Activated CD8-positive, alpha-beta memory T cell treated with anti-CD3 and anti-CD28 coated beads, Interleukin-2, amount 50 U/mL, for 48 hours (primary cell): ENCODE data around the gene COQ10B.
A peak's percentile ranks its signal among the peaks of the same experiment; 100 is the strongest.
"Not testable (repeated sequence)": the region's sequence is repeated elsewhere in the genome, so short reads cannot be mapped to it uniquely, and the experiment has no call there.

ENCODE experiments used
- DNase-seq: peaks from one replicate; pipeline ENCODE4 v3.0.0-alpha.2; 2020

Gene COQ10B

DNA sequence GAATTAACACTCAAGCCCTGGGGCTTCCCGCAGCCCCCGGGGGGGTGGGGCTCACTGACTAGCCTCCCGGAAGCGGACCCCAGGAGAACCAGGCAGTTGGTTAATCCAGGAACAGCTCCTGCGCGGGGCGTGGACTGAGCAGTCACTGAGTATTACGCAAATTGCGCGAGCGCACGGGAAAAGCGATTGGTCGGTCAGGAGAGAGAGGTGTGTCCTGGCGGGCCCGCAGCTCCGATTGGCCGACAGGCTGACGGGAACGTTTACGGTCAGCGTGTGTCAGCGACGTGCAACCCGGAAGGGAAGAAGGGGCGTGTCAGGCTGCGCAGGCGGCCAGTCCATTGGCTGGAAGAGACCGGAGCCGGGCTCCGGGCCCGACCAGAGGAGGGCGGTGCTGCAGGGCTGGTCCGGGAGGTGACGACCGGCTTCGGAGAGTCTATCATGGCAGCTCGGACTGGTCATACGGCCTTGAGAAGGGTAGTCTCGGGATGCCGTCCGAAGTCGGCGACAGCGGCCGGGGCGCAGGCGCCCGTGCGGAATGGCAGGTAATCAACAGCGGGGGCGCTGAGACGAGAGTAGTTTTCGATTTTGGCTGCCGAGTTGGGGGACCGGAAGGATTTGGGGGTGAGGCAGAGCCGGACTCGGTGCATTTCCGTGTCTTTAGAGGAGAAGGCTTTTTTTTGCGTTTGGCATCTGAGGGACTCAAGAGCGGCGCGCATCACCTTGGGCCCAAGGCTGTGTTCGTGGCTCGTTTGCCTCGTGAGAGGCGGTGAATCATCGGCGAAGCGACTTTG, at the start of gene COQ10B:
COQ10B (plus strand) TSS at position 430 of the 791 bp plus-strand sequence; CDS start at position 439, 9 bp downstream.
- peak; percentile 96 for DNase-seq

DNA sequence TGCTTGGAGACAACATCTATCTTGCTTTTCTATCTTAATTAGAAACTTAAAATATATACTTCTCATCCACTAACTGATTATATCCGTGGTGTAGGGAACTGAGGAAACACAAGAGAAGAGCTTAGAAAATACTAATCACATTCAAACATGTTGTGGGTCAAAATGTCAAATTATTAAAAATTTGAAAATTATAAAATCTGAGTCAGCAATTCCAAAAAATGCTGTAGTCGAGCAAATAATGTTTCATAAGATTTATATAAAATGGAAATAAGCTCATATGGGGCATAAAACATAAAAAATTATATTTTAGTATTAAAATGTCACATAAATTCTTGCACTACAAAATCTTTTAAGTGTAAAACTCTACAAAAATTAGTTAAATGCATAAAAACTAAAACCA, 47.8 kb upstream of the COQ10B start:
- DNase-seq, result no peak

DNA sequence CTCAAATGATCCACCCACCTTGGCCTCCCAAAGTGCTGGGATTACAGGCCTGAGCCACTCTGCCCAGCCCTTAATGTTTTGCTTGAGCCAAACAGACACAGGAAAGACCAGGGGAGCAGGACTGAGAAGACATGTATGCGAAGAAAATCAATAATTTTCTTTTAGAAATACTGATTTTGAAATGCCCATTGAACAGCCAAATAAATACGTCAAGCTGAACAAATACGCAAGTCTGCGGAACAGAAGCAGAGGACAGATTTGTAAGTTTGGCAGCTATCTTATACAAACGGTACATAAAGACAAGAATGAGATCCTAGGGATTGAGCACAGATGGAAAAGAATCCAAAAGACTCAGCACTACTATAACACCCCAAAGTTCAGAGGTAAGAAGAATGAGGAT, 39.3 kb upstream of the COQ10B start:
- DNase-seq, result no peak

DNA sequence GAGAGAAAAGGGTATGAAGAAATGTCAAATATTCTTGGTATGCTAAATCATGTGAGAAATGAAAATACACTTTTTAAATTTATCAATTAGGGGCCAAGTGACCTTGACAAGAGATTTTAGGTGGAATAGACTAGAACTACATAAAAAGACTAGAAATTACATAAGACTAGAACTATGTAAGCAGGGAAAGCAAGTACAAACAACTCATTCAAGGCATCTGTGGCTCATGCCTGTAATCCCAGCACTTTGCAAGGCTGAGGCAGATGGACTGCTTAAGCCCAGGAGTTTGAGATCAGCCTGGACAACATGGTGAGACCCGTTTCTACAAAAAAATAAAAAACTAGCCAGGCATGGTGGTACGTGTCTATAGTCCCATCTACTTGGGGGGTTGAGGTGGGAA, 38.8 kb upstream of the COQ10B start:
- no peak for DNase-seq

DNA sequence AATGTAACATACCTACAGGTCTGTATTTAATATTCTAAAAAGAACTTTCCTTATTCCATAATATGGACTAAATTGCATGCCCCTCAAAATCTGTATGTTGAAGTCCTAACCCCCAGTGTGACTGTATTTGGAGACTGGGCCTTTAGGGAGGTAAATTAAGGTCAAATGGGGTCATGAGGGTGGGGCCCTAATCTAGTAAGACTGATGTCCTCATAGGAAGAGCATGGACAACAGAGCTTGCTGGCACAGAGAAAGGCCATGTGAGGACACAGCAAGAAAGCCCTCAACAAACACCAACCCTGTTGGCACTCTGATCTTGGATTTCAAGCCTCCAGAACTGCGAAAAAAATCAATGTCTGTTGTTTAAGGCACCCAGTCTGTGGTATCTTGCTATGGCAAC, 37.1 kb upstream of the COQ10B start:
- no peak for DNase-seq

DNA sequence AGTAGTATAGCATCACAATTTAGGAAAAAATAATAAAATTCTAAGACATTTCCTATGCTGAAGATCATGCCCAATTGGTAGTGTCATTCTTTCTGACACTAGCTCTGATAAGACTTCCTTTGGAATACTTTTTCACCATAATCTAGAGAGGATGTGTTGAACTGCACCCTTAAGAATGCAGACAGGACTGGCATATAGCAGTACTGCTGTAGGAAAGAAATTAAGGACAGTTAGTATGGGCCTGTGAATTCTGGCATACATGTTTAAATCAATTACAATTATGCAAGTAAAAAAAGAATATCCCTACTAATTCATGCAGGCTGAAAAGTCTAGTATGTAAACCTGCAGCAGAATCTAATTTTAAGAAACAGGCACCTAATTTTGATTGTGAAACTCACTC, 33.9 kb upstream of the COQ10B start:
- no peak for DNase-seq

DNA sequence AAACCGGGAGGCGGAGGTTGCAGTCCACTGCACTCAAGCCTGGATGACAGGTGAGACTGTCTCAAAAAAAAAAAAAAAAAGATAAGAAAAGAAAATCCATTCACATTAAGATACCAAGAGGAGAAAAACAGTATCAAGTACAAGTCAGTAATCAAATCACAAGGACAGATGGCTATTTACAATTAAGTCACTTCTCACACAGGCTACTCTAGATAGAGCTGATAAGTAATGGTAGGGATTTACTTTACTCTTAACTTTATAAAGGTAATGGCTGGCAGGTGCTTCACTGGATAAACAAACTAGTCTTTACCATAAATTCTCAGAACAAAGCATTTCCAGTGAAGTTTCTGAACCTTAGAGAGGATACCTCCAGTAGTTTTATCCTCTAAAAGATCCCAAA, 30.0 kb upstream of the COQ10B start:
- no peak for DNase-seq

DNA sequence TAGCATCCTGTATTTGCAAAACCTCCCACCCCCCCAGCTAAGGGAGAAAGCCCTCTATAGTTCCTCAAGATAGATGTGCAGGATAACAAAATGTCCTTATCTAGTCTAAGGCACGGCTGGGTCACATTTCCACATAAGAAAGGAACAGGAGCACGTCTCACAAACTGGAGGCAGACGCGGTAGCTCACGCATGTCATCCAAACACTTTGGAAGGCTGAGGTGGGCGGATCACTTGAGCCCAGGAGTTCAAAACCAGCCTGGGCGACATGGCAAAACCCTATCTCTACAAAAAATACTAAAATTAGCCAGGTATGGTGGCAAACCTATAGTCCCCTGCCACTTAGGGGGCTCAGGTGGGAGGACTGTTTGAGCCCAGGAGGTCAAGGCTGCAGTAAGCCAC, 27.8 kb upstream of the COQ10B start:
- DNase-seq, result no peak

DNA sequence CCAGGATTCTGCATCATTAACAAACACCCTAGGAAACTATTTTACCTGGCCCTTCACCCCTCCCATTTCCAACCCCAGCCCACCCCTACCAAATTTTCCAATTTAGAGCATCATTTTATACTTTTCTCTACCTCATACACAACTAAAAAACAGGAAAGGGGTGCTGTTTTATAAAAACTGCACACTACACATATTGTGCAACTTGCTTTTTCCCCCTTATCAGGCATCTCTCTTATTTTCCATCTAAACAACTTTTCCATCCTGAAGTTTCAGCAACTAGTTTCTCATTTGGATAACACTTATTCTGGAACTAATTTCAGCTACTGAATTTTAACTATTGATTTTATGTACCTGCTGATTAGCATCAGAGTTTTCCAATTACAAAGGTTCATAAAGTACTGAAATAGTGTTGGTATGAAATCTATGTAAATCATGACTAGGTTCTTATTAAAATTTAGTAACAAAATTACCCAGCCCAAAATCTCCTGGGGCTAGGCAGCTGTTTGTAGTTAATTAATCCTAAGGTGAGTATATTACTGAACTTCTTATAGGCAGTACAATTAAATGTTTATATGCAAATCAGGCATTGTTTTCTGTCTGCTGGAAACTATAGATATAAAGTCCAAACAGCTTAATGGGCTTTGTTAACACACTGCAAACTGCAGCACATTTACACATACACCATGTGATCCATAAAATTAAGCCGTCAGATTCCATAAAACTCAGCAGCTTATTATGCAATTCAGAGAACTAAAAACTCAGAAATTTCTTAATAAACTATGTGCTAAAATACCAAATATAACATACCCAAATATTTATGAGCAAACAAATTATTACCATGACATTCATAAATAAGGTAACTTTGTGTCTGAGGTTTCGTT, 26.4 kb upstream of the COQ10B start:
- DNase-seq, result no peak

DNA sequence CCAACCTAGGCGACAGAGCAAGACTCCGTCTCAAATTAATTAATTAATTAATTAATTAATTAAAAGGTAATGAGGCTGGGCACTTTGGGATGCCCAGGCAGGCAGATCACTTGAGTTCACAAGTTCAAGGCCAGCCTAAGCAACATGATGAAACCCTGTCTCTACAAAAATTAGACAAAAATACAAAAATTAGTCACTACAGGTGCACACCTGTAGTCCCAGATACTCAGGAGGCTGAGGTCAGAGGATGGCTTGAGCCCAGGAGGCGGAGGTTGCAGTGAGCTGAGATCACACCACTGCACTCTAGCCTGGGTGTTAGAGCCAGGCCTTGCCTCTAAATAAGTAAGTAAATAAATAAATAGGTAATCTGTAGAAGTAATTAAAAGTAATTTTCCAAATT, 25.4 kb upstream of the COQ10B start:
- no peak for DNase-seq

DNA sequence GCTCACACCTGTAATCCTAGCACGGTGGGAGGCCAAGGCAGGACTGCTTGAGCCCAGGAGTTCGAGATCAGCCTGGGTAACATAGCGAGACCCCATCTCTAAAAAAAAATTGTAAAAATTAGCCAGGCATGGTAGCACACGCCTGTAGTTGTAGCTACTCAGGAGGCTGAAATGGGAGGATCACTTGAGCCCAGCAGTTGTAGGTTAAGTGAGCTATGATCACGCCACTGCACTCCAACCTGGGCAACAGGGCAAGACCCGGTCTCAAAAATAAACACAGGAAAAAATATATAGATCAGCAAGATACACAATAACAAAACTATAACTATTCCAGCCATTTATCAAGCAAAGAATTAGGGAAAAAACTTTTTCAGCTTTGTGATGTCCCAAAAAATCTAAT, 21.5 kb upstream of the COQ10B start:
- no peak for DNase-seq

DNA sequence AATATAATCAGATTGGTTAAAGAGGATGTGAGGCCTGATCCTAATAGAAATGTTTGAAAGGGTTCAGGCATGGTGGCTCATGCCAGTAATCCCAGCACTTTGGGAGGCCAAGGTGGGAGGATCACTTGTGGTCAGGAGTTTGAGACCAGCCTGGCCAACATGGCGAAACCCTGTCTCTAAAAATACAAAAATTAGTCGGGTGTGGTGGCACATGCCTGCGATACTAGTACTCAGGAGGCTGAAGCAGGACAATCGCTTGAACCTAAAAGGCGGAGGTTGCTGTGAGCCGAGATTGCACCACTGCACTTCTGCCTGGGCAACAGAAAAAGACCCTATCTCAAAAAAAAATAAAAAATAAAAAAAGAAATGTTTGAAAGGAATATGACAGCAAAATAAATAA, 20.8 kb upstream of the COQ10B start:
- DNase-seq, result not testable (repeated sequence)

DNA sequence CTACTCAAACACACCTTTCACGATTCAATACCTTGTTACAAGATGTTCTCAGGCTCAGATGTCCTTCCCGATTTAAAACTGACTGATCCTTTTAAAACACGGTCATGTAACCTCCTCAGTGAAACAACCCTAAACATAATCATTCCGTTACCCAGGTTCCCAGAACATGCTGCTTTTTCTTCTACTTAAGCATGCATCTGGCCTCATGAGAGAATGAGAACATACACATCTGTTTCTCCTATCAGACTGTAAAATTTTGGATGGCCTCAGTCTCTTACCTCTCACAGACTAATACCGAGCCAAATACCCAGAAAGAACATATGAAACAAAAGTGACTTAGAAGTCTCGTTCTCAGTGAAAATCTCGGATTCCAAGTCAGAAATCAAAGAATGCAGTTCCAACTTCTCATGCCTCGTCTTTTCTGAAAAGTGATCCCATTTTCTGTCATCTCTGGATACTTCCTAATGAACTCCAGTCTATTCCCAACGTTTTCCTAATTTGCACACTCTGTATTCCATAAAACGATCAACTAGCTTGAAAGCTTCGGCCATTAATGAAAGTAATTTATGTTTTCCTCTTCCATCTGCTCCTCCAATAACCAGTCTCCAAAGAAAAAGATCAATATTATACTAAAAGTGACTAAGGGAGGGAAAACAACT, 19.4 kb upstream of the COQ10B start:
- no peak for DNase-seq

DNA sequence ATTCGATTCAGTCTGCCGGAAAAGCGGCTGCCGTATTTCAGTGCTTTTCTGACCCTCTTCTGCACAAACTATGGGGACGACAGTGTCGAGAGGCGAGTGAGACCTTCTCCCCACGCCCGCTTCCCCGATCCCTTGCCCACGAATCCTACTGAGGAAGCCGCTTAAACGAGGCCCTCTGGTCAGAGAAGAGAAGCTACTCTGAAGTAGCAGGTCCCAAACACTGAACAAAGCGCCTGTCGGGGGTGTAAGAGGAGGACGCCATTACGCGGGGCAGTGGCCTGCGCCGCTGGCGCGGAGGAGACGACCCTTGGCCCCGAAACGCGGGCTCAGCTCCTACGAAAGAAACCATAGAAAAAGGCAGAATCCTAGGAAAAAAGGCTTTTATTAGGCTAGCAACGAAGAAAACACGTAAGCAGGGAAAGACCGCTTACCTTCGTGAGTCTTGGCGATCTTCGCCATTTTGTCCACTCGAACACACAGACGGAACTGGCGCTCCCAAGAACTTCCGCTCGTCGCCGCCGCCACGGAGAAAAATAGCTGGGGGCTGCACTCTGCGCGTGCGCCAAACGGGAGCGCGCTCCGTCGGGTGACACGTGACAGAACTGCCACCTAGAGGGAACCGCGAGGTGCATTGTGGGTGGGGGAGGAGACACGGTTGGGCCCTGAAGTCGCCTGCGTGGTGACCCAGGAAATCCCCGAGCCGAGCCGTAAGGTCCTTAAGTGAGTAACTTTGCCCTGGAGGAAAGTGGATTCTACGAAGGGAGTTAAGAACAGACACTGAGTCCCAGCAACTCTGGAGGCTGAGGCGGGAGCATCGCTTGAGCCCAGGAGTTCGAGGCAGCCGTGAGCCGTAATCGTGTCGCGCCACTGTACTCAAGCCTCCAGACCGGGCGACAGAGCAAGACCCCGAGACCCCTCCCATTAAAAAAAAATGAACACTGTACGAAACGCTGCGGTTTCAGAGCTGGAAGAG, 18.5 kb upstream of the COQ10B start, which contains the start of gene SF3B1:
SF3B1 (minus strand) TSS at position 488 of the 973 bp plus-strand sequence; CDS start at position 459, 29 bp downstream.
- DNase-seq, result peak; percentile 99

DNA sequence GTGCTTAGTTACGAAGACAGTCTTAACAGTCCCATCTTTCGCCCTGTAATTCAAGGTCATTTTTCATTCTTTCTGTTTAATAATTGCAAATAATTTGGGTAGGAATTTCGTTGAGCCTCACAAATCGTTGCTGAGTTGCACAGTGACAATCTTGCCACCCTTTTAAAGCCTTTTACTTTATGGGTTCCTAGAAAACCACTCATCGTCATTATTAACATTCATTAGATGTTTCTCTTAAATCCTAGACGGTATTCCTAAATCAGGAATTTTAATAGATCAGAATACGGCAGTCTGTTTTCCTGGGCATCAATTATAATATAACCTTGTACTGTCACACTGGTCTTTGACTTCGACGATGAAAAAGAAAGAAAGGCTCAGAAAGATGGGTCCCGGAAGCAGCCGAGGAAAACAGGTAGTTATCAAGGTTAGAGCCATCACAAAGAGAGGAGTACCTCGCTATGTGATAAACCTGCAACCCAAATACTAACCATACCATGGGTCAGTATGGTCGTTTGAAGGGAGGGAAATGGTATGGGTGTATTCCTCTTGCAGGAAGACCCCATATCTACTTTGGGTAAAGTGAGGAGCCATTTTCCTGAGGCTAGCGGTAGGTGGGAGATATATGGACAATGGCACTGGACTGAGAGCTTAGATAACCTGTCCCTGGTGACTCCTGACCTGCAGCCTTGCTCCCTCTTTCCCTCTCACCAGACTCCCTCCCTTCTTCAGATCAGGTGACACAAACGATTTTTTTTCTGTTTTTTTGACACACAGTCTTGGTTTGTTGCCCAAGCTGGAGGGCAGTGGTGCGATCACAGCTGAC, 17.5 kb upstream of the COQ10B start:
- no peak for DNase-seq

DNA sequence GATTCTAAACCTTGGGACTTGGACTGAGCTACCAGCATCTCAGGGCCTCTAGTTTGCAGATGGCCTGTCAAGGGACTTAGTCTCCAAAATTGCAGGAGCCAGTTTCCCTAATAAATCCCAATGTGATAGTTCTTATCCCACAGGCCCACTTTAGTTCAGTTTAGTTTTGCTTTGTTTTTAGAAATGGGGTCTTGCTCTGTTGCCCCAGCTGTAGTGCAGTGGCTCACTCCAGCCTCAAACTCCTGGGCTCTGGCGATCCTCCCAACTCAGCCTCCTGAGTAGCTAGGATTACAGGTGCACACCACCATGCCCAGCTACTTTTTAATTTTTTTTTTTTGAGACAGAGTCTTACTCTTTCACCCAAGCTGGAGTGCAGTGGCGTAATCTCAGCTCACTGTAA, 16.0 kb upstream of the COQ10B start:
- no peak for DNase-seq

DNA sequence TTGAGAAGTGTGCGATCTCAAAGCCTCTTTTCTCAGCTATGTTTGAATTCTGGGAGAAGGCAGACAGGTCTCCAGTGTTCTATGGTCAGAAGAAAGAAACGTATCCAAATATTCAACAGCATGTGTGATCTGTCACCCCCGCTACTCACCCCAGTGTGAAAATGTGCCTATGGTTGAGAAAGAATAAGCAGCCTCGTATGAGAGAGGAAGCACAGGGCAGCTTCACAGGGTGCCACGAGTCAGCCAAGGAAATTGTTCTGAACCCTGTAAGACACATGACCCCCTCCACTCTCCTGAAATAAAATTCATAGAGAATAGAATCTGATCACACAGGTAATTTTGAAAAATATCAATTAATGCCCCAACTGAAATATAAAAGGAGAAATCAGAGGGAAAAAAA, 10.5 kb upstream of the COQ10B start:
- no peak for DNase-seq

DNA sequence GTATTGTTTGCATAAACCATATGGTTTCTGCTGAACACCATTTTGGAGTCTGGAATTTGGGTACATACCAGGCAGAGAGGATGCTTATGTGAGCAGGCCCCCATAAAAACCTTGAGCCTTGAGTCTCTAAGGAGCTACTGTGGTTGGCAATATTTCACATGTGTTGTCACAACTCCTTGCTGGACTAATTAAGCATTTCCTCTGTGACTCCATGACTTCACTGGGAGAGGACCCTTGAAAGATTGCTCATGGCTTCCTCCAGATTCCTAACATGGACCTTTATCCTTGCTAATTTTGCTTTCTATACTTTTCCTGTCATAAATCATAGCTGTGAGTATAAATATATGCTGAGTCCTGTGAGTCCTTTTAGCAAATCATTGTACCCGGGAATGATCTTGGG, 7.6 kb upstream of the COQ10B start:
- DNase-seq, result no peak

DNA sequence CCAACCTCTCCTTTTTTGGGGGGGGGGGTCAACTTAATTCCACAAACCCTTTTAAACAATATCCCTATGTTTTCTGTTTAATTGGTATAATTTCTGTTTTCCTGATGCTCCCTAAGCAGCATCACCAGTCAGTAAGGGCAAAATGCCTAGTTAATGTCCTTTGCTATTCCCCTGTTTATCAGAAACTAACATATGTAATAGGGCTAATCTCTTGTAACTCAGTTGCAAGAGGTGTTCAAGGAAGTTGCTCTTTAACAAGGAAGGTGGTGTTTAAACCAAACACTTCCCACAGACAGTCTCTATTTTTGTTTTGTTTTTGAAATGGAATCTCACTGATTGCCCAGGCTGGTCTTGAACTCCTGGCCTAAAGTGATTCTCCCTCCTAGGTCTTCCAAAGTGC, 6.5 kb upstream of the COQ10B start:
- no peak for DNase-seq

DNA sequence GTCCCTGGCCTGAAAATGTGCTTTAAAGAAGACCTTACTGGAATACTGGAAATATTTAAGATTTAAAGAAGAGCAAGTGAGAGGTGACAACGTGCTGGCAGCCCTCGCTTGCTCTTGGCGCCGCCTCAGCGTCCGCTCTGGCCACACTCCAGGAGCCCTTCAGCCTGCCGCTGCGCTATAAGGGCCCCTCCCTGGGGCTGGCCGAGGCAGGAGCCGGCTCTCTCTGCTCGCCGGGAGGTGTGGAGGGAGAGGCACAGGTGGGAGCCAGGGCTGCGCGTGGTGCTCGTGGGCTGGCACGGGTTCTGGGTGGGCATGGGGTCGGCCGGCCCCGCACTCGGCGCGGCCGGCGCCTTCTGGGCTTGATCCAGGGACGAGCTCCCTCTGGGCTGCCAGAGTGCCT, 2.9 kb upstream of the COQ10B start:
- no peak for DNase-seq

DNA sequence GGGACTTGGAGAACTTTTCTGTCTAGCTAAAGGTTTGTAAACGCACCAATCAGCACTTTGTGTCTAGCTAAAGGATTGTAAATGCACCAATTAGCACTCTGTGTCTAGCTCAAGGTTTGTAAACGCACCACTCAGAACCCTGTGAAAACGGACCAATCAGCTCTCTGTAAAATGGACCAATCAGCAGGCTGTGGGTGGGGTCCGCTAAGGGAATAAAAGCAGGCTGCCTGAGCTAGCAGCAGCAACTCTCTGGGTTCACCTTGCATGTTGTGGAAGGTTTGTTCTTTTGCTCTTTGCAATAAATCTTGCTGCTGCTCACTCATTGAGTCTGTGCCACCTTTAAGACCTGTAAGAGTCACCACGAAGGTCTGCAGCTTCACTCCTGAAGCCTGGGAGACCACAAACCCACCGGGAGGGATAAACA, 2.4 kb upstream of the COQ10B start:
- DNase-seq, result not testable (repeated sequence)
